ENCODE data around the gene FSHR.

GRCh38 chr2:48991415-48992131 lies 162.7 kb downstream of the FSHR start:
- TF ChIP-seq, protein P1, sequence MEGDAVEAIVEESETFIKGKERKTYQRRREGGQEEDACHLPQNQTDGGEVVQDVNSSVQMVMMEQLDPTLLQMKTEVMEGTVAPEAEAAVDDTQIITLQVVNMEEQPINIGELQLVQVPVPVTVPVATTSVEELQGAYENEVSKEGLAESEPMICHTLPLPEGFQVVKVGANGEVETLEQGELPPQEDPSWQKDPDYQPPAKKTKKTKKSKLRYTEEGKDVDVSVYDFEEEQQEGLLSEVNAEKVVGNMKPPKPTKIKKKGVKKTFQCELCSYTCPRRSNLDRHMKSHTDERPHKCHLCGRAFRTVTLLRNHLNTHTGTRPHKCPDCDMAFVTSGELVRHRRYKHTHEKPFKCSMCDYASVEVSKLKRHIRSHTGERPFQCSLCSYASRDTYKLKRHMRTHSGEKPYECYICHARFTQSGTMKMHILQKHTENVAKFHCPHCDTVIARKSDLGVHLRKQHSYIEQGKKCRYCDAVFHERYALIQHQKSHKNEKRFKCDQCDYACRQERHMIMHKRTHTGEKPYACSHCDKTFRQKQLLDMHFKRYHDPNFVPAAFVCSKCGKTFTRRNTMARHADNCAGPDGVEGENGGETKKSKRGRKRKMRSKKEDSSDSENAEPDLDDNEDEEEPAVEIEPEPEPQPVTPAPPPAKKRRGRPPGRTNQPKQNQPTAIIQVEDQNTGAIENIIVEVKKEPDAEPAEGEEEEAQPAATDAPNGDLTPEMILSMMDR (IDR thresholded peaks at IDR 0.05) = no peak
- TF ChIP-seq POLR2AphosphoS5 (IDR thresholded peaks at IDR 0.05) (no peak), POLR2A (IDR thresholded peaks at IDR 0.05) (no peak)

All from sigmoid colon (tissue), 4 donors.